WTC11 (cell line): ENCODE measurements around the gene MED8. TPM values are rescaled to one million over a fixed set of nuclear protein-coding genes. Genes with fewer than 3 reads are reported as not detected.

ENCODE experiments used
- ATAC-seq: fragments of 200-7000 bp; cut with Tn5 transposase; 2 replicates; pipeline ENCODE4 v1.10.0; 2021; ENCODE audit warnings: mild to moderate bottlenecking, moderate library complexity
- CTCF ChIA-PET: fragments of 300-600 bp; sonication (Branson Sonifier 250); formaldehyde crosslinking; loops from one replicate; lab custom pipeline; 2021; ENCODE audit warnings: antibody characterized with exemption; lab: Charles Lee
- POLR2A ChIA-PET: fragments of 350-600 bp; sonication (Branson Sonifier 250); formaldehyde crosslinking; loops from one replicate; lab custom pipeline; 2021; ENCODE audit warnings: antibody characterized with exemption; lab: Charles Lee
- DNase-seq: peaks from one replicate; pipeline ENCODE4 v3.0.0; 2021; ENCODE audit warnings: low spot score
- H3K27ac Mint-ChIP-seq: 2 replicates; pipeline ENCODE4 v1.8.0; 2021; ENCODE audit warnings: mixed read lengths
- H3K27me3 Mint-ChIP-seq: 2 replicates; pipeline ENCODE4 v1.8.0; 2021; ENCODE audit warnings: low read depth, mild to moderate bottlenecking, moderate library complexity, mixed read lengths
- H3K36me3 Mint-ChIP-seq: 2 replicates; pipeline ENCODE4 v1.8.0; 2021; ENCODE audit warnings: mixed read lengths
- H3K4me1 Mint-ChIP-seq: 2 replicates; pipeline ENCODE4 v1.8.0; 2022; ENCODE audit warnings: mixed read lengths
- H3K4me3 Mint-ChIP-seq: 2 replicates; pipeline ENCODE4 v1.8.0; 2021; ENCODE audit warnings: mild to moderate bottlenecking, moderate library complexity, mixed read lengths
- H3K9me3 Mint-ChIP-seq: 2 replicates; pipeline ENCODE4 v1.8.0; 2021; ENCODE audit warnings: mixed read lengths
- ATF1 ChIP-seq: sonication (generic); formaldehyde crosslinking; IDR thresholded peaks from 2 replicates; pipeline ENCODE4 v1.8.1; 2023; ENCODE audit warnings: mild to moderate bottlenecking, moderate library complexity, missing genetic modification reagents
- ATF2 ChIP-seq: sonication (generic); formaldehyde crosslinking; IDR thresholded peaks from 2 replicates; pipeline ENCODE4 v1.8.1; 2022; ENCODE audit warnings: low read depth, missing genetic modification reagents, borderline replicate concordance
- CREM ChIP-seq: sonication (generic); formaldehyde crosslinking; IDR thresholded peaks from 2 replicates; pipeline ENCODE4 v1.8.1; 2022; ENCODE audit warnings: mild to moderate bottlenecking, missing genetic modification reagents, moderate library complexity
- ELF4 ChIP-seq: sonication (generic); formaldehyde crosslinking; IDR thresholded peaks from 2 replicates; pipeline ENCODE4 v1.8.1; 2022; ENCODE audit warnings: low read depth, mild to moderate bottlenecking, moderate library complexity, missing genetic modification reagents
- ESRRA ChIP-seq: sonication (generic); formaldehyde crosslinking; IDR thresholded peaks from 2 replicates; pipeline ENCODE4 v1.8.1; 2022; ENCODE audit warnings: mild to moderate bottlenecking, missing genetic modification reagents, borderline replicate concordance
- FOXJ3 ChIP-seq: sonication (generic); formaldehyde crosslinking; IDR thresholded peaks from 2 replicates; pipeline ENCODE4 v1.9.0; 2021; ENCODE audit warnings: missing genetic modification reagents, mild to moderate bottlenecking, borderline replicate concordance
- KAT7 ChIP-seq: sonication (generic); formaldehyde crosslinking; IDR thresholded peaks from 2 replicates; pipeline ENCODE4 v1.8.1; 2023; ENCODE audit warnings: missing genetic modification reagents, mild to moderate bottlenecking, borderline replicate concordance
- MLX ChIP-seq: sonication (generic); formaldehyde crosslinking; IDR thresholded peaks from 2 replicates; pipeline ENCODE4 v1.8.1; 2023; ENCODE audit warnings: mild to moderate bottlenecking, missing genetic modification reagents, moderate library complexity
- NR1H2 ChIP-seq: sonication (generic); formaldehyde crosslinking; IDR thresholded peaks from 2 replicates; pipeline ENCODE4 v1.9.0; 2021; ENCODE audit warnings: mild to moderate bottlenecking, moderate library complexity, missing genetic modification reagents
- PRRX2 ChIP-seq: fragments of 250-450 bp; sonication (Bioruptor Pico); IDR thresholded peaks from 2 replicates; pipeline ENCODE4 v1.8.0; 2021; ENCODE audit warnings: mild to moderate bottlenecking
- RELA ChIP-seq: sonication (generic); formaldehyde crosslinking; IDR thresholded peaks from 2 replicates; pipeline ENCODE4 v1.8.1; 2022; ENCODE audit warnings: missing genetic modification reagents, mild to moderate bottlenecking, borderline replicate concordance
- RORB ChIP-seq: fragments of 250-450 bp; sonication (Bioruptor Pico); IDR thresholded peaks from 2 replicates; pipeline ENCODE4 v1.9.0; 2021; ENCODE audit warnings: mild to moderate bottlenecking
- TEAD1 ChIP-seq: sonication (generic); formaldehyde crosslinking; IDR thresholded peaks from 2 replicates; pipeline ENCODE4 v1.8.0; 2022; ENCODE audit warnings: mild to moderate bottlenecking, missing genetic modification reagents
- ZMAT4 ChIP-seq: fragments of 250-450 bp; sonication (Bioruptor Pico); IDR thresholded peaks from 2 replicates; pipeline ENCODE4 v1.9.0; 2021; ENCODE audit warnings: mild to moderate bottlenecking
- ZNF416 ChIP-seq: fragments of 250-450 bp; sonication (Bioruptor Pico); IDR thresholded peaks from 2 replicates; pipeline ENCODE4 v1.9.0; 2021; ENCODE audit warnings: mild to moderate bottlenecking, inconsistent platforms
- ZNF671 ChIP-seq: fragments of 250-450 bp; sonication (Bioruptor Pico); IDR thresholded peaks from 2 replicates; pipeline ENCODE4 v1.8.0; 2021; ENCODE audit warnings: mild to moderate bottlenecking
- total RNA-seq: library from RNA; stranded (reverse); gene quantifications from 3 replicates; pipeline ENCODE4 v1.2.3, GENCODE V29; 2021
- TF ChIP-seq, protein P1 (sequence below): fragments of 250-450 bp; sonication (Bioruptor Pico); IDR thresholded peaks from 2 replicates; pipeline ENCODE4 v1.9.0; 2021; ENCODE audit warnings: mild to moderate bottlenecking, borderline replicate concordance
- TF ChIP-seq, protein P2 (sequence below): sonication (generic); formaldehyde crosslinking; IDR thresholded peaks from 2 replicates; pipeline ENCODE4 v1.8.1; 2022; ENCODE audit warnings: mild to moderate bottlenecking, moderate library complexity, missing genetic modification reagents
- TF ChIP-seq, protein P3 (sequence below): fragments of 250-450 bp; sonication (Bioruptor Pico); IDR thresholded peaks from 2 replicates; pipeline ENCODE4 v1.9.0; 2021; ENCODE audit warnings: mild to moderate bottlenecking
- TF ChIP-seq, protein P4 (sequence below): sonication (generic); formaldehyde crosslinking; IDR thresholded peaks from 2 replicates; pipeline ENCODE4 v1.8.0; 2022; ENCODE audit warnings: mild to moderate bottlenecking, missing genetic modification reagents

The MED8 gene
- total RNA-seq, 1 experiment from 2014 or later = 17.7 TPM

DNA sequence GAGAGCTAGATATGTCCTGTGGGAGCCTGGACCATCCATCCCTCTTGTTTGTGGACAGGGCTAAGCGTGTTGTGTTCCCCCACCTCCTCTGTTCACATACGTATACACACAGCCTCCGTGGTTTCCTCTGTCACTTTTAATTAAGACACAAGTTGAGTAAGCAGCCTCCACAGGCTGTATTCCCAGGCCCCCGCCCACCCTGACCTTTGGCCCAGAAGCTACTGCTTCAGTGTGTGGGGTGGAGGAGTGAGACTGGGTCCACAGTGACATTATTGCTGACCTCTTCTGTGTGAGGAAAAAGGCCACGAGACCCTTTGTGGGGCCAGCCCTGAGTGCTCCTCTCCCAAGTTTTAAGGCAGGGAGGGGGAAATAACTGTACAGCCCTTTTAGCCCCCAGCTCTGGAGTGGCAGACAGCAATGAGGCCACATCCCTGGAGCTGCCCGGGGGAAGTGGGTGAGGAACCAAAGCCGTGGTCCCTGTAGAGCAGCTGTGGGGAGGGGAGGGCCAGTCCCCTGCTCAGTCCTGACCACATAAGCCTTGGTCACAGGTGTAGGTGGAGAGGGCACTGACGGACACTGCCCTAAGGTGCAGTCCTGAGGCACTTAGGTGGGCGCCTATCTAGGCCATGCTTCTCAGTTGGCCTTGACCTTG, 26.2 kb downstream of the MED8 start:
- CTCF ChIA-PET = interaction anchor here (1.5 kb wide), 1 partner anchor 51 kb away, joined by 7 read pairs; no protein-coding TSS in a partner anchor
- no peak for TF ChIP-seq ATF2 (CRISPR knock-in tag)
- TF ChIP-seq ATF1 (CRISPR knock-in tag) = 0 out of 2 replicates have a peak, but pooled peaks have one; percentile 33
- TF ChIP-seq RORB (CRISPR knock-in tag) = no peak
- no peak for TF ChIP-seq FOXJ3 (CRISPR knock-in tag)
- TF ChIP-seq TEAD1 (CRISPR knock-in tag) = no peak
- 0 out of 2 replicates have a peak, but pooled peaks have one; percentile 43 for TF ChIP-seq ESRRA (CRISPR knock-in tag)
- TF ChIP-seq, protein P1, sequence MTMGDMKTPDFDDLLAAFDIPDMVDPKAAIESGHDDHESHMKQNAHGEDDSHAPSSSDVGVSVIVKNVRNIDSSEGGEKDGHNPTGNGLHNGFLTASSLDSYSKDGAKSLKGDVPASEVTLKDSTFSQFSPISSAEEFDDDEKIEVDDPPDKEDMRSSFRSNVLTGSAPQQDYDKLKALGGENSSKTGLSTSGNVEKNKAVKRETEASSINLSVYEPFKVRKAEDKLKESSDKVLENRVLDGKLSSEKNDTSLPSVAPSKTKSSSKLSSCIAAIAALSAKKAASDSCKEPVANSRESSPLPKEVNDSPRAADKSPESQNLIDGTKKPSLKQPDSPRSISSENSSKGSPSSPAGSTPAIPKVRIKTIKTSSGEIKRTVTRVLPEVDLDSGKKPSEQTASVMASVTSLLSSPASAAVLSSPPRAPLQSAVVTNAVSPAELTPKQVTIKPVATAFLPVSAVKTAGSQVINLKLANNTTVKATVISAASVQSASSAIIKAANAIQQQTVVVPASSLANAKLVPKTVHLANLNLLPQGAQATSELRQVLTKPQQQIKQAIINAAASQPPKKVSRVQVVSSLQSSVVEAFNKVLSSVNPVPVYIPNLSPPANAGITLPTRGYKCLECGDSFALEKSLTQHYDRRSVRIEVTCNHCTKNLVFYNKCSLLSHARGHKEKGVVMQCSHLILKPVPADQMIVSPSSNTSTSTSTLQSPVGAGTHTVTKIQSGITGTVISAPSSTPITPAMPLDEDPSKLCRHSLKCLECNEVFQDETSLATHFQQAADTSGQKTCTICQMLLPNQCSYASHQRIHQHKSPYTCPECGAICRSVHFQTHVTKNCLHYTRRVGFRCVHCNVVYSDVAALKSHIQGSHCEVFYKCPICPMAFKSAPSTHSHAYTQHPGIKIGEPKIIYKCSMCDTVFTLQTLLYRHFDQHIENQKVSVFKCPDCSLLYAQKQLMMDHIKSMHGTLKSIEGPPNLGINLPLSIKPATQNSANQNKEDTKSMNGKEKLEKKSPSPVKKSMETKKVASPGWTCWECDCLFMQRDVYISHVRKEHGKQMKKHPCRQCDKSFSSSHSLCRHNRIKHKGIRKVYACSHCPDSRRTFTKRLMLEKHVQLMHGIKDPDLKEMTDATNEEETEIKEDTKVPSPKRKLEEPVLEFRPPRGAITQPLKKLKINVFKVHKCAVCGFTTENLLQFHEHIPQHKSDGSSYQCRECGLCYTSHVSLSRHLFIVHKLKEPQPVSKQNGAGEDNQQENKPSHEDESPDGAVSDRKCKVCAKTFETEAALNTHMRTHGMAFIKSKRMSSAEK (CRISPR knock-in tag) = 0 out of 2 replicates have a peak, but pooled peaks have one; percentile 47
- no peak for TF ChIP-seq NR1H2 (CRISPR knock-in tag)
- 0 out of 2 replicates have a peak, but pooled peaks have one; percentile 35 for TF ChIP-seq CREM (CRISPR knock-in tag)
- TF ChIP-seq, protein P2, sequence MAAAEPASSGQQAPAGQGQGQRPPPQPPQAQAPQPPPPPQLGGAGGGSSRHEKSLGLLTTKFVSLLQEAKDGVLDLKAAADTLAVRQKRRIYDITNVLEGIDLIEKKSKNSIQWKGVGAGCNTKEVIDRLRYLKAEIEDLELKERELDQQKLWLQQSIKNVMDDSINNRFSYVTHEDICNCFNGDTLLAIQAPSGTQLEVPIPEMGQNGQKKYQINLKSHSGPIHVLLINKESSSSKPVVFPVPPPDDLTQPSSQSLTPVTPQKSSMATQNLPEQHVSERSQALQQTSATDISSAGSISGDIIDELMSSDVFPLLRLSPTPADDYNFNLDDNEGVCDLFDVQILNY (CRISPR knock-in tag) = no peak
- TF ChIP-seq KAT7 (CRISPR knock-in tag) = no peak
- TF ChIP-seq ZNF671 (CRISPR knock-in tag) = no peak
- TF ChIP-seq, protein P3, sequence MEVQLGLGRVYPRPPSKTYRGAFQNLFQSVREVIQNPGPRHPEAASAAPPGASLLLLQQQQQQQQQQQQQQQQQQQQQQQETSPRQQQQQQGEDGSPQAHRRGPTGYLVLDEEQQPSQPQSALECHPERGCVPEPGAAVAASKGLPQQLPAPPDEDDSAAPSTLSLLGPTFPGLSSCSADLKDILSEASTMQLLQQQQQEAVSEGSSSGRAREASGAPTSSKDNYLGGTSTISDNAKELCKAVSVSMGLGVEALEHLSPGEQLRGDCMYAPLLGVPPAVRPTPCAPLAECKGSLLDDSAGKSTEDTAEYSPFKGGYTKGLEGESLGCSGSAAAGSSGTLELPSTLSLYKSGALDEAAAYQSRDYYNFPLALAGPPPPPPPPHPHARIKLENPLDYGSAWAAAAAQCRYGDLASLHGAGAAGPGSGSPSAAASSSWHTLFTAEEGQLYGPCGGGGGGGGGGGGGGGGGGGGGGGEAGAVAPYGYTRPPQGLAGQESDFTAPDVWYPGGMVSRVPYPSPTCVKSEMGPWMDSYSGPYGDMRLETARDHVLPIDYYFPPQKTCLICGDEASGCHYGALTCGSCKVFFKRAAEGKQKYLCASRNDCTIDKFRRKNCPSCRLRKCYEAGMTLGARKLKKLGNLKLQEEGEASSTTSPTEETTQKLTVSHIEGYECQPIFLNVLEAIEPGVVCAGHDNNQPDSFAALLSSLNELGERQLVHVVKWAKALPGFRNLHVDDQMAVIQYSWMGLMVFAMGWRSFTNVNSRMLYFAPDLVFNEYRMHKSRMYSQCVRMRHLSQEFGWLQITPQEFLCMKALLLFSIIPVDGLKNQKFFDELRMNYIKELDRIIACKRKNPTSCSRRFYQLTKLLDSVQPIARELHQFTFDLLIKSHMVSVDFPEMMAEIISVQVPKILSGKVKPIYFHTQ (CRISPR knock-in tag) = no peak
- TF ChIP-seq, protein P4, sequence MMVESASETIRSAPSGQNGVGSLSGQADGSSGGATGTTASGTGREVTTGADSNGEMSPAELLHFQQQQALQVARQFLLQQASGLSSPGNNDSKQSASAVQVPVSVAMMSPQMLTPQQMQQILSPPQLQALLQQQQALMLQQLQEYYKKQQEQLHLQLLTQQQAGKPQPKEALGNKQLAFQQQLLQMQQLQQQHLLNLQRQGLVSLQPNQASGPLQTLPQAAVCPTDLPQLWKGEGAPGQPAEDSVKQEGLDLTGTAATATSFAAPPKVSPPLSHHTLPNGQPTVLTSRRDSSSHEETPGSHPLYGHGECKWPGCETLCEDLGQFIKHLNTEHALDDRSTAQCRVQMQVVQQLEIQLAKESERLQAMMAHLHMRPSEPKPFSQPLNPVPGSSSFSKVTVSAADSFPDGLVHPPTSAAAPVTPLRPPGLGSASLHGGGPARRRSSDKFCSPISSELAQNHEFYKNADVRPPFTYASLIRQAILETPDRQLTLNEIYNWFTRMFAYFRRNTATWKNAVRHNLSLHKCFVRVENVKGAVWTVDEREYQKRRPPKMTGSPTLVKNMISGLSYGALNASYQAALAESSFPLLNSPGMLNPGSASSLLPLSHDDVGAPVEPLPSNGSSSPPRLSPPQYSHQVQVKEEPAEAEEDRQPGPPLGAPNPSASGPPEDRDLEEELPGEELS (CRISPR knock-in tag) = no peak
- no peak for TF ChIP-seq RELA
- TF ChIP-seq ZMAT4 = no peak
- no peak for TF ChIP-seq ELF4 (CRISPR knock-in tag)
- TF ChIP-seq ZNF416 (CRISPR knock-in tag) = peak; percentile 80; the same call in 1 of the 2 replicates
- 0 out of 2 replicates have a peak, but pooled peaks have one; percentile 48 for TF ChIP-seq PRRX2 (CRISPR knock-in tag)
- no peak for TF ChIP-seq MLX (CRISPR knock-in tag)

More for the DNA sequence above, 26.2 kb downstream of the MED8 start:
- ATAC-seq (no peak), DNase-seq (no peak)
- Mint-ChIP-seq H3K4me1 (peaks cover 41% of the 10 kb centered on the region), H3K36me3 (peaks cover 53% of the 10 kb centered on the region), H3K27me3 (no peaks in the 10 kb centered on the region), H3K4me3 (no peak overlapping the region), H3K27ac (peak overlapping the region; percentile 44), H3K9me3 (no peaks in the 10 kb centered on the region)
- POLR2A ChIA-PET = no interaction called here
